PC-9 (cell line): ENCODE results near the gene TMBIM6. TPM values are rescaled to one million over a fixed set of nuclear protein-coding genes. Genes with fewer than 3 reads are reported as not detected.

Source experiments
- BruUV-seq: library from RNA; stranded (reverse); fragments of 400-500 nt; replicated peaks from 2 replicates; lab custom pipeline; 2021; lab: Mats Ljungman, UMichigan
- CTCF ChIA-PET: fragments of 300-600 bp; sonication (Branson Sonifier 250); formaldehyde crosslinking; loops from one replicate; lab custom pipeline; 2022; ENCODE audit warnings: antibody characterized with exemption; lab: Charles Lee
- POLR2A ChIA-PET: fragments of 300-600 bp; sonication (Branson Sonifier 250); formaldehyde crosslinking; loops from one replicate; lab custom pipeline; 2022; ENCODE audit warnings: antibody characterized with exemption; ENCODE audit not compliant: unreplicated experiment; lab: Charles Lee
- DNase-seq, 2 experiments: peaks; one replicate each; pipeline versions ENCODE4 v3.0.0 to v3.0.0-alpha.2; 2015 to 2022; ENCODE audit warnings: mixed read lengths in 1 of 2
- H2AFZ ChIP-seq: fragments of 200-600 bp; sonication (generic); 2 replicates; pipeline ENCODE4 v1.8.1; 2017; ENCODE audit warnings: antibody characterized with exemption
- H3F3A ChIP-seq: fragments of 200-600 bp; sonication (generic); 2 replicates; pipeline ENCODE4 v1.8.1; 2017; ENCODE audit warnings: antibody characterized with exemption, mild to moderate bottlenecking, low read depth; ENCODE audit not compliant: insufficient read depth
- H3K27ac ChIP-seq: fragments of 200-600 bp; sonication (generic); 2 replicates; pipeline ENCODE4 v1.6.1; 2016; ENCODE audit warnings: mixed run types
- H3K27me3 ChIP-seq: fragments of 200-600 bp; sonication (generic); 2 replicates; pipeline ENCODE4 v1.6.1; 2016; ENCODE audit warnings: low read depth, mixed run types; ENCODE audit not compliant: insufficient read depth
- H3K36me3 ChIP-seq: fragments of 200-600 bp; sonication (generic); 2 replicates; pipeline ENCODE4 v1.6.1; 2016; ENCODE audit warnings: low read depth, mixed run types
- H3K4me1 ChIP-seq: fragments of 200-600 bp; sonication (generic); replicated peaks from 2 replicates; pipeline ENCODE4 v1.6.1; 2016; ENCODE audit warnings: mixed run types; ENCODE audit not compliant: insufficient read depth
- H3K4me2 ChIP-seq: fragments of 200-600 bp; sonication (generic); 2 replicates; pipeline ENCODE4 v1.6.1; 2017; ENCODE audit warnings: mixed run types
- H3K4me3 ChIP-seq: fragments of 200-600 bp; sonication (generic); 2 replicates; pipeline ENCODE4 v1.6.1; 2016; ENCODE audit warnings: mixed run types
- H3K79me2 ChIP-seq: fragments of 200-600 bp; sonication (generic); 2 replicates; pipeline ENCODE4 v1.6.1; 2017; ENCODE audit warnings: low read depth, mixed run types
- H3K9me2 ChIP-seq: fragments of 200-600 bp; sonication (generic); 2 replicates; pipeline ENCODE4 v1.8.1; 2017; ENCODE audit warnings: mild to moderate bottlenecking; ENCODE audit not compliant: insufficient read depth
- H3K9me3 ChIP-seq: fragments of 200-600 bp; sonication (generic); 2 replicates; pipeline ENCODE4 v1.8.1; 2016; ENCODE audit warnings: low read depth; ENCODE audit not compliant: insufficient read depth
- H4K20me1 ChIP-seq: fragments of 200-600 bp; sonication (generic); 2 replicates; pipeline ENCODE4 v1.8.1; 2017; ENCODE audit not compliant: insufficient read depth
- EZH2 ChIP-seq: fragments of 200-600 bp; sonication (generic); IDR thresholded peaks from 2 replicates; pipeline ENCODE4 v1.8.0; 2017; ENCODE audit warnings: antibody characterized with exemption, low read depth
- intact Hi-C: fragments of 100-400 bp; cut with micrococcal nuclease; formaldehyde crosslinking; loops from one replicate; pipeline ENCODE4 v1.10.0; 2022; ENCODE audit not compliant: unreplicated experiment
- total RNA-seq: library from RNA; stranded (reverse); gene quantifications from 2 replicates; pipeline ENCODE4 v1.2.3, GENCODE V29; 2021
- TF ChIP-seq, protein P1 (sequence below): fragments of 200-600 bp; sonication (generic); conservative IDR thresholded peaks from 2 replicates; pipeline ENCODE4 v1.6.1; 2017; ENCODE audit warnings: mixed run types, antibody characterized with exemption, mild to moderate bottlenecking, moderate library complexity

TMBIM6 gene
- total RNA-seq, 1 experiment from 2014 or later = 690 TPM

- Histone ChIP-seq H3K9me3 (no peaks in the 10 kb centered on the region), H3K27me3 (no peaks in the 10 kb centered on the region), H3K4me3 (no peak overlapping the region), H3K9me2 (no peaks in the 10 kb centered on the region), H2AFZ (no peak overlapping the region), H3K27ac (no peak overlapping the region), H3K4me1 (no peaks in the 10 kb centered on the region), H3K36me3 (no peaks in the 10 kb centered on the region), H4K20me1 (peaks cover 5% of the 10 kb centered on the region; the same call in 1 of the 2 replicates), H3K4me2 (no peak overlapping the region), H3F3A (no peaks in the 10 kb centered on the region), H3K79me2 (no peaks in the 10 kb centered on the region)
- ChIA-PET CTCF (no interaction called here), POLR2A (interaction anchor here (0.7 kb wide), 1 partner anchor 237 kb away, joined by 3 read pairs; no protein-coding TSS in a partner anchor)
- intact Hi-C loops = no loop called here
- no peak for DNase-seq
- TF ChIP-seq EZH2 = no peak
- TF ChIP-seq, protein P1, sequence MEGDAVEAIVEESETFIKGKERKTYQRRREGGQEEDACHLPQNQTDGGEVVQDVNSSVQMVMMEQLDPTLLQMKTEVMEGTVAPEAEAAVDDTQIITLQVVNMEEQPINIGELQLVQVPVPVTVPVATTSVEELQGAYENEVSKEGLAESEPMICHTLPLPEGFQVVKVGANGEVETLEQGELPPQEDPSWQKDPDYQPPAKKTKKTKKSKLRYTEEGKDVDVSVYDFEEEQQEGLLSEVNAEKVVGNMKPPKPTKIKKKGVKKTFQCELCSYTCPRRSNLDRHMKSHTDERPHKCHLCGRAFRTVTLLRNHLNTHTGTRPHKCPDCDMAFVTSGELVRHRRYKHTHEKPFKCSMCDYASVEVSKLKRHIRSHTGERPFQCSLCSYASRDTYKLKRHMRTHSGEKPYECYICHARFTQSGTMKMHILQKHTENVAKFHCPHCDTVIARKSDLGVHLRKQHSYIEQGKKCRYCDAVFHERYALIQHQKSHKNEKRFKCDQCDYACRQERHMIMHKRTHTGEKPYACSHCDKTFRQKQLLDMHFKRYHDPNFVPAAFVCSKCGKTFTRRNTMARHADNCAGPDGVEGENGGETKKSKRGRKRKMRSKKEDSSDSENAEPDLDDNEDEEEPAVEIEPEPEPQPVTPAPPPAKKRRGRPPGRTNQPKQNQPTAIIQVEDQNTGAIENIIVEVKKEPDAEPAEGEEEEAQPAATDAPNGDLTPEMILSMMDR = no peak
- BruUV-seq = no TSS peak
These were observed 68.6 kb downstream of the TMBIM6 start for GRCh38 chr12:49809906-49810389.

DNA sequence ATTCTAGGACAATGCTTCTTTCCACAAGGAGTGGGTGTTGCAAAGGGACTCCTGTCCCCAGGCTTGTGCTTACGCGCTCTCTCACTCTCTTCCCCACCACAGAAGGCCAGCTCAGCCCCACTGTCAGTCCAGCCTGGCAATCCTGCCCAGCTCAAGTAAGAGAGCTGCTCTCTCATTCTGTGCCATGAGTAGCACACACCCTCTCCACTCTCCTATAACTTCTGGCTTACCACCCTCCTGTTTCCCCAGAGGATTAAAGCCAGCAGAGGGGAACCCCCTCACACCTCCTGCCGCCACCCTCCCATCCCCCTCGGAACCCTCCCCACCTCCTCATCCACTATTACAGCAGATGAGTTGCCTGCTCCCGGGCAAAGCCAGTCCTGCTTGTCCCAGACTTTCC, 69.8 kb downstream of the TMBIM6 start:
- BruUV-seq = no TSS peak
- POLR2A ChIA-PET = interaction anchor here (0.5 to 0.7 kb wide), 4 partner anchors 10 to 65 kb away, joined by 6 to 24 read pairs (median 14); no protein-coding TSS in a partner anchor
- no peak overlapping the region for H3K4me2 ChIP-seq

GRCh38 chr12:49811961-49812401, 70.6 kb downstream of the TMBIM6 start:
- Histone ChIP-seq H3K4me2 (no peak overlapping the region), H3K27me3 (no peaks in the 10 kb centered on the region), H3K9me2 (no peaks in the 10 kb centered on the region), H3F3A (no peaks in the 10 kb centered on the region), H2AFZ (no peak overlapping the region), H4K20me1 (peaks cover under 1% of the 10 kb centered on the region; the same call in 1 of the 2 replicates), H3K79me2 (no peaks in the 10 kb centered on the region), H3K4me1 (no peaks in the 10 kb centered on the region), H3K9me3 (no peaks in the 10 kb centered on the region), H3K36me3 (no peaks in the 10 kb centered on the region), H3K27ac (no peak overlapping the region), H3K4me3 (no peak overlapping the region)
- ChIA-PET POLR2A (no interaction called here), CTCF (interaction anchor here (0.5 kb wide), 1 partner anchor 702 kb away, joined by 5 read pairs; no protein-coding TSS in a partner anchor)
- TF ChIP-seq EZH2 = no peak
- TF ChIP-seq, protein P1 = no peak
- BruUV-seq = no TSS peak
- intact Hi-C loops = no loop called here
- DNase-seq = no peak

More for the DNA sequence above, 69.8 kb downstream of the TMBIM6 start:
- Histone ChIP-seq H3K9me2 (no peaks in the 10 kb centered on the region), H3K36me3 (no peaks in the 10 kb centered on the region), H3K27me3 (no peaks in the 10 kb centered on the region), H4K20me1 (peaks cover 5% of the 10 kb centered on the region; the same call in 1 of the 2 replicates), H2AFZ (no peak overlapping the region), H3K9me3 (no peaks in the 10 kb centered on the region), H3K27ac (no peak overlapping the region), H3K4me3 (no peak overlapping the region), H3K79me2 (no peaks in the 10 kb centered on the region), H3F3A (no peaks in the 10 kb centered on the region), H3K4me1 (no peaks in the 10 kb centered on the region)
- TF ChIP-seq, protein P1 = no peak
- no peak for TF ChIP-seq EZH2
- DNase-seq = no peak
- intact Hi-C loops = no loop called here
- CTCF ChIA-PET = interaction anchor here (0.6 kb wide), 1 partner anchor 10 kb away, joined by 3 read pairs; no protein-coding TSS in a partner anchor
